ENCODE measurements around the gene OR1S1.

The OR1S1 gene

GRCh38 chr11:58216476-58216875, 4.0 kb downstream of the OR1S1 start:
- no peak overlapping the region for H3K4me3 ChIP-seq (ENCODE audit: low read depth, low read length)
- DNase-seq (ENCODE audit: low read depth): no peak
- TF ChIP-seq, protein P1, sequence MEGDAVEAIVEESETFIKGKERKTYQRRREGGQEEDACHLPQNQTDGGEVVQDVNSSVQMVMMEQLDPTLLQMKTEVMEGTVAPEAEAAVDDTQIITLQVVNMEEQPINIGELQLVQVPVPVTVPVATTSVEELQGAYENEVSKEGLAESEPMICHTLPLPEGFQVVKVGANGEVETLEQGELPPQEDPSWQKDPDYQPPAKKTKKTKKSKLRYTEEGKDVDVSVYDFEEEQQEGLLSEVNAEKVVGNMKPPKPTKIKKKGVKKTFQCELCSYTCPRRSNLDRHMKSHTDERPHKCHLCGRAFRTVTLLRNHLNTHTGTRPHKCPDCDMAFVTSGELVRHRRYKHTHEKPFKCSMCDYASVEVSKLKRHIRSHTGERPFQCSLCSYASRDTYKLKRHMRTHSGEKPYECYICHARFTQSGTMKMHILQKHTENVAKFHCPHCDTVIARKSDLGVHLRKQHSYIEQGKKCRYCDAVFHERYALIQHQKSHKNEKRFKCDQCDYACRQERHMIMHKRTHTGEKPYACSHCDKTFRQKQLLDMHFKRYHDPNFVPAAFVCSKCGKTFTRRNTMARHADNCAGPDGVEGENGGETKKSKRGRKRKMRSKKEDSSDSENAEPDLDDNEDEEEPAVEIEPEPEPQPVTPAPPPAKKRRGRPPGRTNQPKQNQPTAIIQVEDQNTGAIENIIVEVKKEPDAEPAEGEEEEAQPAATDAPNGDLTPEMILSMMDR (conservative IDR thresholded peaks at IDR 0.05; ENCODE audit: low read depth, low read length): no peak

- TF ChIP-seq, protein P1 (conservative IDR thresholded peaks at IDR 0.05; ENCODE audit: low read depth, low read length): no peak
- H3K4me3 ChIP-seq (ENCODE audit: low read depth, low read length): no peak overlapping the region
- no peak for DNase-seq (ENCODE audit: low read depth)
Measured at GRCh38 chr11:58222721-58223120, 10.2 kb downstream of the OR1S1 start.

DNA sequence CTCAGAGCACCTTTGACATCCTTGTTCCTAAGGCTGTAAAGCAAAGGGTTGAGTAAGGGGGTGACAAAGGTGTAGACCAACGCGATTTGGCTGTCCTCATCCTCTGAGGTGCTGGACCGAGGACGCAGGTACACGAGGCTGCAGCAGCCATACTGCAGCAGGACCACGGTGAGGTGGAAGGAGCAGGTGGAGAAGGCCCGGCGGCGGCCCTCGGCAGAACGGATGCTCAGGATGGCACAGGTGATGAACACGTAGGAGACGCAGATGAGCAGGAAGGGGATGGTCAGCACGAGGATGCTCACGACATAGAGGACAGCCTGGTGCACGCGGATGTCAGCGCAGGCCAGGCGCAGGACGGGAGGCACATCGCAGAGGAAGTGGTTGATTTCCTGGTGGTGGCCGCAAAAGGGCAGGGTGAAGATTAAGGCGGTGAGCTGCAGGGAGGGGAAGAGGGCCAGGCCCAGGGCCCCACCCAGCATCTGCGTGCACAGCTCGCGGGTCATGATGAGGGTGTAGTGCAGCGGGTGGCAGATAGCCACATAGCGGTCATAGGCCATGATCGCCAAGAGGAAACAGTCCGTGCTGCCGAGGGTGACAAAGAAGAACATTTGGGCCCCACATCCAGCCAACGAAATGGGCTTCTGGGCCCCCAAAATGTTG, 15.6 kb downstream of the OR1S1 start:
- DNase-seq (ENCODE audit: low read depth): no peak
- H3K4me3 ChIP-seq (ENCODE audit: low read depth, low read length): no peak overlapping the region
- TF ChIP-seq, protein P1 (conservative IDR thresholded peaks at IDR 0.05; ENCODE audit: low read depth, low read length): no peak

DNA sequence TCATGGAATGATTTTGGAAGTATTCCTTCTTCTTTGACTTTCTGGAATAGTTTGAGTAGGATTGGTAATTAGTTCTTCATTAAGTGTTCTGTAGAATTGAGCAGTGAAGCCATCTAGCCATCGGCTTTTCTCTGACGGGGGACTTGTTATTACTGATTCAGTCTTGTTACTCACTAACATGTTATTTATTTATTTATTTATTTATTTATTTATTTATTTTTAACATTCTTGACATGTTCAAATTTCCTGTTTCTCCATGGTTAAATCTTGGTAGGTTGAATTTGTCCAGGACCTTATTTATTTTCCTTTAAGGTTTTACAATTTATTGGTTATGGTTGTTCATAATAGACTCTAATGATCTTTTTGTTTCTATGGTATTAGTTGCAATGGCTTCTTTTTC, 31.4 kb downstream of the OR1S1 start:
- no peak overlapping the region for H3K4me3 ChIP-seq (ENCODE audit: low read depth, low read length)
- TF ChIP-seq, protein P1 (conservative IDR thresholded peaks at IDR 0.05; ENCODE audit: low read depth, low read length): no peak
- no peak for DNase-seq (ENCODE audit: low read depth)

- TF ChIP-seq, protein P1 (conservative IDR thresholded peaks at IDR 0.05; ENCODE audit: low read depth, low read length): no peak
- H3K4me3 ChIP-seq (ENCODE audit: low read depth, low read length): no peak overlapping the region
- DNase-seq (ENCODE audit: low read depth): peak; percentile 1
Measured at GRCh38 chr11:58254936-58255335, 42.4 kb downstream of the OR1S1 start.

DNA sequence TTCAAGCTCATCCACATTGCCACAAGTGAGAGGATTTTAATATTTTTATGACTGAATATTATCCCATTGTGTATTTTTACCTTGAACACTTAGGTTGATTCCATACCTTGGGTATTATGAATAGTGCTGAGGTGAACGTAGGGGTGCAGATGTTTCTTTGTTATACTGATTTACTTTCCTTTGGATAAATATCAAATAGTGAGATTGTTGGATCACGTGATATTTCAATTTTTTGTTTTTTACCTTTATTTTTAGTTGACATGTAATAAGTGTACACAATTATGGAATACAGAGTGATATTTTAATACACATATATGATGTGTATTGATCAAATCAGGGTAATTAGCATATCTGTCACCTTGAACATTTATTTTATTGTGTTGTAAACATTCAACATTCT, 47.5 kb downstream of the OR1S1 start:
- no peak overlapping the region for H3K4me3 ChIP-seq (ENCODE audit: low read depth, low read length)
- TF ChIP-seq, protein P1 (conservative IDR thresholded peaks at IDR 0.05; ENCODE audit: low read depth, low read length): no peak
- no peak for DNase-seq (ENCODE audit: low read depth)
